HG03457 (cell line): ENCODE data around the gene ILF2.
"Not testable (repeated sequence)": the region's sequence is repeated elsewhere in the genome, so short reads cannot be mapped to it uniquely, and the experiment has no call there.

Experiments used
- ATAC-seq: cut with Tn5 transposase; IDR thresholded peaks from one replicate; pipeline ENCODE4 v1.9.1; 2021; ENCODE audit warnings: moderate number of reproducible peaks; ENCODE audit not compliant: unreplicated experiment

ILF2 gene

GRCh38 chr1:153670859-153671627 is at the start of gene ILF2:
Gene ILF2, minus strand, starts transcription at chr1:153670993. Its CDS starts 71 bp downstream, at chr1:153670922.
- peak; percentile 85 for ATAC-seq

- ATAC-seq: no peak
Observed at GRCh38 chr1:153717330-153717729, 46.5 kb upstream of the ILF2 start.

- not testable (repeated sequence) for ATAC-seq
Observed at GRCh38 chr1:153716211-153716610, 45.4 kb upstream of the ILF2 start.

- no peak for ATAC-seq
Observed at GRCh38 chr1:153711026-153711425, 40.2 kb upstream of the ILF2 start.

- no peak for ATAC-seq
Observed at GRCh38 chr1:153705484-153705883, 34.7 kb upstream of the ILF2 start.

- no peak for ATAC-seq
Observed at GRCh38 chr1:153699768-153700167, 29.0 kb upstream of the ILF2 start.

GRCh38 chr1:153698923-153699714 is 28.3 kb upstream of the ILF2 start:
- ATAC-seq: no peak

GRCh38 chr1:153698020-153698922 is 27.5 kb upstream of the ILF2 start:
- no peak for ATAC-seq

GRCh38 chr1:153697191-153698019 is 26.6 kb upstream of the ILF2 start:
- no peak for ATAC-seq

- ATAC-seq: no peak
Observed at GRCh38 chr1:153696741-153697140, 25.9 kb upstream of the ILF2 start.

GRCh38 chr1:153693466-153693865 is 22.7 kb upstream of the ILF2 start:
- no peak for ATAC-seq

- no peak for ATAC-seq
Observed at GRCh38 chr1:153688736-153689328, 18.0 kb upstream of the ILF2 start.

- no peak for ATAC-seq
Observed at GRCh38 chr1:153688276-153688675, 17.5 kb upstream of the ILF2 start.

- ATAC-seq: no peak
Observed at GRCh38 chr1:153687346-153688125, 16.7 kb upstream of the ILF2 start.

- no peak for ATAC-seq
Observed at GRCh38 chr1:153685544-153686340, 14.9 kb upstream of the ILF2 start.

GRCh38 chr1:153684892-153685291 is 14.1 kb upstream of the ILF2 start:
- ATAC-seq: no peak

GRCh38 chr1:153683854-153684253 is 13.1 kb upstream of the ILF2 start:
- no peak for ATAC-seq

GRCh38 chr1:153682730-153683129 is 11.9 kb upstream of the ILF2 start:
- ATAC-seq: no peak

GRCh38 chr1:153680120-153680403 is 9.3 kb upstream of the ILF2 start:
- no peak for ATAC-seq
